GM20000 (cell line): ENCODE measurements around the gene ZNF576.

Experiments
- DNase-seq: peaks from one replicate; pipeline ENCODE4 v3.0.0; 2012; ENCODE audit warnings: low spot score
- TF ChIP-seq, protein P1 (sequence below): IDR thresholded peaks from 2 replicates; pipeline ENCODE4 v1.5.1; 2012; ENCODE audit warnings: mild to moderate bottlenecking, control low read depth; ENCODE audit errors: extremely low read depth, missing control alignments

ZNF576 gene

GRCh38 chr19:43554317-43554895 lies 42.0 kb upstream of the ZNF576 start:
- DNase-seq, result no peak
- TF ChIP-seq, protein P1, sequence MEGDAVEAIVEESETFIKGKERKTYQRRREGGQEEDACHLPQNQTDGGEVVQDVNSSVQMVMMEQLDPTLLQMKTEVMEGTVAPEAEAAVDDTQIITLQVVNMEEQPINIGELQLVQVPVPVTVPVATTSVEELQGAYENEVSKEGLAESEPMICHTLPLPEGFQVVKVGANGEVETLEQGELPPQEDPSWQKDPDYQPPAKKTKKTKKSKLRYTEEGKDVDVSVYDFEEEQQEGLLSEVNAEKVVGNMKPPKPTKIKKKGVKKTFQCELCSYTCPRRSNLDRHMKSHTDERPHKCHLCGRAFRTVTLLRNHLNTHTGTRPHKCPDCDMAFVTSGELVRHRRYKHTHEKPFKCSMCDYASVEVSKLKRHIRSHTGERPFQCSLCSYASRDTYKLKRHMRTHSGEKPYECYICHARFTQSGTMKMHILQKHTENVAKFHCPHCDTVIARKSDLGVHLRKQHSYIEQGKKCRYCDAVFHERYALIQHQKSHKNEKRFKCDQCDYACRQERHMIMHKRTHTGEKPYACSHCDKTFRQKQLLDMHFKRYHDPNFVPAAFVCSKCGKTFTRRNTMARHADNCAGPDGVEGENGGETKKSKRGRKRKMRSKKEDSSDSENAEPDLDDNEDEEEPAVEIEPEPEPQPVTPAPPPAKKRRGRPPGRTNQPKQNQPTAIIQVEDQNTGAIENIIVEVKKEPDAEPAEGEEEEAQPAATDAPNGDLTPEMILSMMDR, result no peak

GRCh38 chr19:43555185-43555770 lies 41.1 kb upstream of the ZNF576 start:
- peak; percentile 83 for DNase-seq
- TF ChIP-seq, protein P1, result peak; percentile 93

GRCh38 chr19:43560687-43561086 lies 35.7 kb upstream of the ZNF576 start:
- TF ChIP-seq, protein P1, result no peak
- DNase-seq, result no peak

DNA sequence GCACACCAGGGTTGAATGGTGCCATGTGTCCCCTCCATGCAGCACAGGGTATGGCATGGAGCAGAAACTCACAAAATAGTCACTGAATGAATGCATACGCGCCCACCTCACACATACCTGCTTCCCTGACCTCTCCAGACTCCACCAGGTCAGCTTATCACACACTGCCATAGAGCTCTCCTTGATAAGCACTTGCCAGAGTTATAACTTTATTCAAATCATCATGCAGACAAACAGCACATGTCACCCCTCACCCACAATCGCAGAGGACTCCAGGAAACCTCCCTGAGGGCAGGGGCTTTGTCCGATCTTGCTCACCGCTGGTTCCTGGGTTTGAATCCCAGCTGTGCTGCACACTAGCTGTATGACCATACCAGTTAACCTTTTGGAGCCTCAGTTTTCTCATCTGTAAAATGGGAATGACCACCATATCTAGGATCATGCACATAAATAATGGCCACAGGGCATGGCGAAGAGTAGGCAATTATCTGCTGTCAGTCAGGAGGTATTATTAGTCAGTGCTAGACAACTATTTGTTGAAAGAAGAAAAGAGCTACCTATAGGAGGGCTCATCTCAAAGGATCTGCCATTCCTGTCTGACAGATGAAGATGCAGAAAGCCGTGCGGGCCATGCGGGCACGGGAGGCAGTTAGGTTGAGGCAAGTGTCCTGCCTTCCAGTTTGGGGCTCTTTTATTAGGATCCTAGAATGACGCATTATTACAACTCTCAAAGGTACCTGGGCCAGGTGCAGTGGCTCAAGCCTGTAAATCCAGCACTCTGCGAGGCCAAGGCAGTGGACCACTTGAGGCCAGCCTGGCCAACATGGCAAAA lies 35.0 kb upstream of the ZNF576 start:
- TF ChIP-seq, protein P1, result no peak
- no peak for DNase-seq

DNA sequence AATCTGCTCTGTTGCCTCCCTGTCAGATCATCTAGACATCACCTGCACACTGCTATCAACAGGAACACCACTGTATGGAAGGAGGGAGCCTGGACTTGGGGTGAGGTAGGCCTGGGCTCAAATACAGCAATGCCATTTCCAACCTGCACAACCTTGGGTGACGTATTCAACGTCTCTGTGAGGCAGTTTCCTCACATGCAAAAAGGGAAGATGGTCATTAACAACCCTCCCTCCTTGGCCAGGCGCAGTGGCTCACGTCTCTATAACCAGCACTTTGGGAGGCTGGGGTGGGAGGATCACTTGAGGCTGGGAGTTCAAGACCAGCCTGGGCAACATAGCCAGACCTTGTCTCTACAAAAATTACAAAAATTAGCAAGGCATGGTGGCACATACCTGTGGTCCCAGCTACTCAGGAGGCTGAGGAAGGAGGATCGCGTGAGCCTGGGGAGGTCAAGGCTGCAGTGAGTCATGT lies 34.1 kb upstream of the ZNF576 start:
- no peak for DNase-seq
- TF ChIP-seq, protein P1, result no peak

DNA sequence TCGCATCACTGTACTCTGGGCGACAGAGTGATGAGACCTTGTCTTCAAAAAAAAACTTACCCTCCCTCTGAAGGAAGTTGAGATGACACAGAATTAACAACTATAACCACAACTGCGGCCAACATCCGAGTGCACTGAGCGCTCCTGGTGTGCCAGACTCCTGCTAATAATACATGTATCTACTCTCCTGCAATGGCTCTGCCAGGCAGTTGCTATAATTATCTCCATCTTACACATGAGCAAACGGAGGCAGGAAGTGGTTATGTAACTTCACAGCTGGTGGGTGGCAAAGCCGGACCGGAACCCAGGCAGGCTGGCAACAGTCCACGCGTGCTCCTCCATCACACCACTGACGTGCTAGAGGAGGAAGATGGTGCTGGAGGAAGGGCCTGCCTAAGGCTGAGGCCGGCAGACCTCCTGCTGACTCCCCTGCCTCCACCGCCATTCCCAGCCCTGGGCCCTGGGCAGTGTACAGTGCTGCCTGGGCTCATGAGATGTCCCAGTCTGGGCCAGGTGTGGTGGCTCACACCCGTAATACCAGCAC lies 33.6 kb upstream of the ZNF576 start:
- DNase-seq, result no peak
- TF ChIP-seq, protein P1, result no peak

DNA sequence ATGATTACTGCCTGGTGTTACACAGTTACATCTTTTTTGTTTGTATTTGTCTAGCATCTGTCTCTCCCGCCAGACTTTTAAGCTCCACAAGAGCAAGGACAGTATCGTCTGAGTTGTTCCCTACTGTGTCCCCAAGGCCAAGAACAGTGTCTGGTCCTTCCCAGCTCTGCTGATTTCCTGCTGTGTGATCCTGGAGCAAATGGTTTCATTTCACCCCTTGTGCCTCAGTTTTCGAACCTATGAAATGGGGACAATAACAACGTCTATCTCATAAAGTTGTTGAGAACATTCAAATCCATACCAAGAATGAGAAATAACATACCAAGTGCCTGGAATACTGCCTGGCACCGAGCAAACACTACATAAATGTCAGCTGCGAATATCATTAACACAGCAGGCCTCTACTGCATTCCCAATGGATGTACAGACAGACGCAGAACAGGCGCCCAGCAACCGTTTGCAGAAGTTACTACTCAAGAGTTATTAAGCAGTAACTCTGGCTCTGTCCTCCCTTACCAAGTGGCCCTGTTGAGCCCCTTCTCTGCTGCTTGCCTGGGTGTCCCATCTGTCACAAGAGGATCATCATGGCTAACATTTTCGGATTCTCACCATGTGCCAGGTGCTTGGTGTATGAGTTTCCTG lies 32.5 kb upstream of the ZNF576 start:
- no peak for DNase-seq
- TF ChIP-seq, protein P1, result no peak
